GM19468 (cell line): Measurements from ENCODE around the gene FAM53B.

ENCODE experiments used
- ATAC-seq: cut with Tn5 transposase; IDR thresholded peaks from one replicate; pipeline ENCODE4 v1.9.1; 2021; ENCODE audit warnings: mild to moderate bottlenecking, moderate library complexity, moderate number of reproducible peaks; ENCODE audit not compliant: unreplicated experiment; ENCODE audit errors: extremely low read depth

FAM53B gene

GRCh38 chr10:124640056-124640455, 104.1 kb downstream of the FAM53B start:
- ATAC-seq, result no peak

GRCh38 chr10:124639646-124640045, 104.5 kb downstream of the FAM53B start:
- no peak for ATAC-seq

- ATAC-seq, result no peak
These were observed 105.0 kb downstream of the FAM53B start for GRCh38 chr10:124639206-124639605.

- no peak for ATAC-seq
These were observed 106.4 kb downstream of the FAM53B start for GRCh38 chr10:124637746-124638145.

- ATAC-seq, result no peak
These were observed 107.0 kb downstream of the FAM53B start for GRCh38 chr10:124637091-124637700.

- no peak for ATAC-seq
These were observed 107.7 kb downstream of the FAM53B start for GRCh38 chr10:124636271-124636995.

- no peak for ATAC-seq
These were observed 111.6 kb downstream of the FAM53B start for GRCh38 chr10:124632566-124632965.

- ATAC-seq, result no peak
These were observed 112.1 kb downstream of the FAM53B start for GRCh38 chr10:124632064-124632531.

- ATAC-seq, result no peak
These were observed 113.6 kb downstream of the FAM53B start for GRCh38 chr10:124630551-124630950.

- no peak for ATAC-seq
These were observed 114.3 kb downstream of the FAM53B start for GRCh38 chr10:124629842-124630241.

GRCh38 chr10:124629415-124629814, 114.8 kb downstream of the FAM53B start:
- no peak for ATAC-seq

GRCh38 chr10:124628676-124629021, 115.5 kb downstream of the FAM53B start:
- ATAC-seq, result no peak

GRCh38 chr10:124627866-124628675, 116.1 kb downstream of the FAM53B start:
- ATAC-seq, result no peak

GRCh38 chr10:124626759-124627380, 117.3 kb downstream of the FAM53B start:
- peak; percentile 12 for ATAC-seq

- ATAC-seq, result no peak
These were observed 118.3 kb downstream of the FAM53B start for GRCh38 chr10:124625831-124626238.

GRCh38 chr10:124624895-124625294, 119.3 kb downstream of the FAM53B start:
- no peak for ATAC-seq

- no peak for ATAC-seq
These were observed 119.7 kb downstream of the FAM53B start for GRCh38 chr10:124624466-124624865.

- no peak for ATAC-seq
These were observed 120.2 kb downstream of the FAM53B start for GRCh38 chr10:124624006-124624405.

GRCh38 chr10:124622866-124623536, 121.2 kb downstream of the FAM53B start:
- no peak for ATAC-seq

- no peak for ATAC-seq
These were observed 122.0 kb downstream of the FAM53B start for GRCh38 chr10:124622158-124622557.
